ENCODE measurements around the gene ITPR1. TPM values are rescaled to one million over a fixed set of nuclear protein-coding genes. Genes with fewer than 3 reads are reported as not detected.
"Not testable (repeated sequence)": the region's sequence is repeated elsewhere in the genome, so short reads cannot be mapped to it uniquely, and the experiment has no call there.

The ITPR1 gene
- total and polyA plus RNA-seq, 11 donors: 8.9 to 55.8 (median 19.9) TPM

DNA sequence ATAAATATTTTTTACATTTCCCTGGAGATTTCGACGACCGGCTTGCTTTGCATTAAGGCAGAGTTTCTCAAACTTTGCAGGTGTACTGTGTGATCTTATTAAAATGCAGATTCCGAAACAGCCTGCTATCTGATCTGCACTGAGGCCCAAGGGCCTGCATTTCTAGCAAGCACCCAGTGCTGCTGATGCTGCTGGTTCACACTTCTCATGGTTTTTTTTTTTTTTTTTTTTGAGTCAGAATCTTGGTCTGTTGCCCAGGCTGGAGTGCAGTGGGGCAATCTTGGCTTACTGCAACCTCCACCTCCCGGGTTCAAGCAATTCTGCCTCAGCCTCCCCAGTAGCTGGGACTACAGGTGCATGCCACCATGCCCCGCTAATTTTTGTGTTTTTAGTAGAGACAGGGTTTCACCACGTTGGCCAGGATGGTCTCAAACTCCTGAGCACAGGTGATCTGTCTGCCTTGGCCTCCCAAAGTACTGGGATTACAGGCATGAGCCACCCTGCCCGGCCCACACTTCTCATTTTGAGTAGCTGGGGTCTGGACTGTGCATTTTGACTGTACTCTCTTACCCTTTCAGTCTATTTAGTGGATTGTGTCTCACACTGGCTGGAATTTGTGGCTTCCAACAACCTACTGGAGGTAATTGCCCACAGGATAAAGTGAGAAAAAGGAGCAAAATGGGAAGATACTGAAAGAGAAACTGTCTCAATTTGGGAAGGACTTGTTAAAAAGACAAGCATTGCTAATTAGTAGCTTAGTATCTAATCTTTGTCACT is 94.1 kb downstream of the ITPR1 start:
- Histone ChIP-seq H3K27ac (peak overlapping the region in 3 of 12 donors; percentile 5 to 46 (median 25)), H3K27me3 (no peaks in the 10 kb centered on the region), H3K4me3 (no peak overlapping the region), H3K9me3 (no peaks in the 10 kb centered on the region), H3K4me1 (peaks cover 0 to 73% (median 51%) of the 10 kb centered on the region in 12 donors), H3K36me3 (no peaks in the 10 kb centered on the region)
- ATAC-seq (no peak), DNase-seq (no peak)
- TF ChIP-seq CTCF (IDR thresholded peaks at IDR 0.05) (no peak), POLR2A (IDR thresholded peaks at IDR 0.05) (no peak)
- intact Hi-C loops (cut with DNase I): loop anchor here in 4 of 10 donors (5.0 to 10.0 kb wide), 3 partner anchors 52 to 235 kb away; partner anchors contain the start of gene ITPR1 (in 2 of the 4)
- 64 to 70% (median 69%) methylated on average over 8 of the region's 8 CpGs for WGBS, 4 donors

GRCh38 chr3:4587838-4588105 is 94.6 kb downstream of the ITPR1 start:
- ATAC-seq (no peak), DNase-seq (no peak)
- H3K27ac ChIP-seq: peak overlapping the region in 2 of 12 donors; percentile 25 to 46
- intact Hi-C loops (cut with DNase I): loop anchor here in 4 of 10 donors (5.0 to 10.0 kb wide), 3 partner anchors 53 to 235 kb away; partner anchors contain the start of gene ITPR1 (in 2 of the 4)
- peaks cover 0 to 68% (median 45%) of the 10 kb centered on the region in 12 donors for H3K4me1 ChIP-seq
- no peak overlapping the region for H3K4me3 ChIP-seq
- no peaks in the 10 kb centered on the region for H3K9me3 ChIP-seq
- H3K27me3 ChIP-seq: no peaks in the 10 kb centered on the region
- H3K36me3 ChIP-seq: no peaks in the 10 kb centered on the region
- no peak for TF ChIP-seq POLR2A (IDR thresholded peaks at IDR 0.05)
- TF ChIP-seq CTCF (IDR thresholded peaks at IDR 0.05): no peak

- Histone ChIP-seq H3K27ac (peak overlapping the region in 2 of 12 donors; percentile 46 to 53), H3K9me3 (no peaks in the 10 kb centered on the region), H3K4me3 (no peak overlapping the region), H3K4me1 (peaks cover 0 to 61% (median 39%) of the 10 kb centered on the region in 12 donors), H3K27me3 (no peaks in the 10 kb centered on the region), H3K36me3 (no peaks in the 10 kb centered on the region)
- intact Hi-C loops (cut with DNase I): loop anchor here in 4 of 10 donors (5.0 to 10.0 kb wide), 3 partner anchors 54 to 236 kb away; partner anchors contain the start of gene ITPR1 (in 2 of the 4)
- ATAC-seq: peak in 2 of 4 donors; percentile 43 to 63
- TF ChIP-seq POLR2A (IDR thresholded peaks at IDR 0.05) (no peak), CTCF (IDR thresholded peaks at IDR 0.05) (no peak)
- DNase-seq: no peak
- 53 to 66% (median 64%) methylated on average over 4 of the region's 4 CpGs for whole genome bisulfite sequencing, 4 donors
These were observed 95.3 kb downstream of the ITPR1 start for GRCh38 chr3:4588466-4588865.

DNA sequence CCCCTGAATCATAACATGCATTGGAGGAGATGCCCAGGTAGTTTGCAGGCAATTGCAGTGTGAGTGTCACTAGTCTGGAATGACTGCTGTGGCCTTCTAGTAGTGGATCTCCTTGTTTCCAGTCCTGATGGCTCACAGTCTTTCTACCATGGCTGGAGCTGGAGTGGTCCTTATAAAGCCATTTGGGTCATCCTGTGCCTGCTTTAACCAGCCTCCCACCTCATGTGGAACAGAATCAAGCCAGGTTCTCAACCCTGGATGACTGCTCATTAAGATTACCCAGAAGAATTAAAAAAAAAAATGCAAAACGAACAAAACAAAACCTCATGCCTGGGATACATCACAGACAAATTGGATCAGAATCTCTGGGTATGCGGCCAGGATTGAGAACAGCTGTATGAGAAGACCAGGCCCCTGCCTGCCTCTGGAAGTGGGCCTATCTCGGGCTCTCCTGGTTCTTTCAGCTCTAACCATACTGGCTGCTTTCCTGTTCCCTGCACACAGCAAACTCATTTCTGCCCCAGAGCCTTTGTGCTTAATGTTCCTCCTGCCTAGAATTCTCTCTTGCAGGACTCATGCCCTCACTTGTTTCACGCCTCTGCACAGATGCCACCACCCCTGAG is 96.4 kb downstream of the ITPR1 start:
- H3K4me3 ChIP-seq: no peak overlapping the region
- H3K36me3 ChIP-seq: no peaks in the 10 kb centered on the region
- H3K9me3 ChIP-seq: no peaks in the 10 kb centered on the region
- H3K4me1 ChIP-seq: peaks cover 0 to 49% (median 32%) of the 10 kb centered on the region in 12 donors
- H3K27ac ChIP-seq: peak overlapping the region in 9 of 12 donors; percentile 1 to 53 (median 32)
- peak in 2 of 5 donors; percentile 25 to 79 for DNase-seq
- H3K27me3 ChIP-seq: no peaks in the 10 kb centered on the region
- intact Hi-C loops (cut with DNase I): loop anchor here in 4 of 10 donors (5.0 to 10.0 kb wide), 3 partner anchors 55 to 237 kb away; partner anchors contain the start of gene ITPR1 (in 2 of the 4)
- ATAC-seq: peak; percentile 75 to 90 (median 80)
- no peak for TF ChIP-seq POLR2A (IDR thresholded peaks at IDR 0.05)
- 32 to 42% (median 36%) methylated on average over 4 of the region's 4 CpGs for WGBS, 4 donors

GRCh38 chr3:4590849-4591248 is 97.7 kb downstream of the ITPR1 start:
- Histone ChIP-seq H3K4me1 (peaks cover 0 to 40% (median 27%) of the 10 kb centered on the region in 12 donors), H3K27ac (peak overlapping the region in 1 of 12 donors; percentile 1)
- ATAC-seq; H3K4me3 ChIP-seq; DNase-seq; H3K9me3 ChIP-seq; intact Hi-C loops (cut with DNase I); H3K27me3 ChIP-seq; H3K36me3 ChIP-seq: not testable (repeated sequence)
- WGBS, 4 donors: 92 to 98% (median 94%) methylated on average over 2 of the region's 2 CpGs

Measured in heart left ventricle (tissue), 16 donors.